Smooth muscle cell (in vitro differentiated cells): Measurements from ENCODE around the gene SKP1. TPM values are rescaled to one million over a fixed set of nuclear protein-coding genes. Genes with fewer than 3 reads are reported as not detected.

Experiments
- DNase-seq: peaks from one replicate; lab custom pipeline; 2025; ENCODE audit not compliant: unreplicated experiment; lab: John Stamatoyannopoulos, UW
- H2AFZ ChIP-seq: fragments of 200-600 bp; sonication (generic); 2 replicates; pipeline ENCODE4 v1.6.0; 2016; ENCODE audit warnings: antibody characterized with exemption, low read depth, mild to moderate bottlenecking
- H3F3A ChIP-seq: fragments of 200-600 bp; sonication (generic); 2 replicates; pipeline ENCODE4 v1.6.0; 2017; ENCODE audit warnings: antibody characterized with exemption, low read depth
- H3K27ac ChIP-seq: fragments of 200-600 bp; sonication (generic); 2 replicates; pipeline ENCODE4 v1.5.1; 2016; ENCODE audit warnings: low read depth, mild to moderate bottlenecking
- H3K27me3 ChIP-seq: fragments of 200-600 bp; sonication (generic); 2 replicates; pipeline ENCODE4 v1.6.1; 2016; ENCODE audit warnings: low read depth, mild to moderate bottlenecking
- H3K36me3 ChIP-seq: fragments of 200-600 bp; sonication (generic); 2 replicates; pipeline ENCODE4 v1.5.1; 2016; ENCODE audit warnings: low read depth
- H3K4me1 ChIP-seq: fragments of 200-600 bp; sonication (generic); 2 replicates; pipeline ENCODE4 v1.5.1; 2016; ENCODE audit warnings: low read depth
- H3K4me2 ChIP-seq: fragments of 200-600 bp; sonication (generic); 2 replicates; pipeline ENCODE4 v1.6.0; 2016; ENCODE audit warnings: mild to moderate bottlenecking
- H3K4me3 ChIP-seq: fragments of 200-600 bp; sonication (generic); 2 replicates; pipeline ENCODE4 v1.5.1; 2016; ENCODE audit warnings: mild to moderate bottlenecking
- H3K79me2 ChIP-seq: fragments of 200-600 bp; sonication (generic); 2 replicates; pipeline ENCODE4 v1.6.0; 2016; ENCODE audit warnings: low read depth, mild to moderate bottlenecking
- H3K9ac ChIP-seq: fragments of 200-600 bp; sonication (generic); 2 replicates; pipeline ENCODE4 v1.6.0; 2016; ENCODE audit warnings: low read depth
- H3K9me3 ChIP-seq: fragments of 200-600 bp; sonication (generic); replicated peaks from 2 replicates; pipeline ENCODE4 v1.5.1; 2016; ENCODE audit warnings: low read depth
- H4K20me1 ChIP-seq: fragments of 200-600 bp; sonication (generic); 2 replicates; pipeline ENCODE4 v1.6.0; 2016; ENCODE audit warnings: low read depth
- WGBS: methylation state at CpG from one replicate; pipeline ENCODE4 v1.1.7; 2016; ENCODE audit warnings: low lambda C conversion rate; 5-methylcytosine and 5-hydroxymethylcytosine counted together
- polyA plus RNA-seq: library from polyadenylated mRNA; unstranded; fragments of >200 nt; fragmentation: Nextera tagmentation; extraction: Ambion mirVana; gene quantifications from 2 replicates; pipeline ENCODE4 v1.2.1, GENCODE V29; 2016
- total RNA-seq: library from RNA; depleted of rRNA; stranded (reverse); fragments of >200 nt; gene quantifications from 2 replicates; pipeline ENCODE4 v1.2.3, GENCODE V29; 2014
- TF ChIP-seq, protein P1 (sequence below): fragments of 200-600 bp; sonication (generic); IDR thresholded peaks from 2 replicates; pipeline ENCODE4 v1.5.1; 2017; ENCODE audit warnings: borderline replicate concordance, mild to moderate bottlenecking, antibody characterized with exemption; ENCODE audit not compliant: insufficient read depth, poor library complexity, severe bottlenecking

The SKP1 gene
- total and polyA plus RNA-seq, 2 experiments from 2014 or later, result 620 to 739 TPM

DNA sequence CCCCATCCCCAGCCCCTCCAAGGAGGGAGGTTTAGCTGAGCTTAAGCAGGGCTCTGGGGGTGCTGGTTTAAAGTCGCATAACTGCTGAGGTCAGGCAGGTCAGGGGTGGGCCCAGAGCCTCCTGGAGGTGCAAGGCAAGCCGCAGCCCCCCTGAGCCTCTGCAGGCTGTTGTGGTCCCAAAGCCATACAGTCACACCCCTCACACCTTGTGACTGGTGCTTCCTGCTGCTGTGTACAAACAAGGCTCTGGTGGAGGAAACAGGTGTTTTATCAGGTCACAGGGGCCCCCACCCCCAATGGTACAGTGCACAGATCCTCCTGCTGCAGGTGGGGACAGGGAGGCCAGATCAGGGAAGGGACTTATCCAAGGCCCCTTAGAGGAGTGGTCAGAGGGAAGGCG lies 54.2 kb downstream of the SKP1 start:
- no peaks in the 10 kb centered on the region for H3K9me3 ChIP-seq
- no peak overlapping the region for H3K9ac ChIP-seq
- H4K20me1 ChIP-seq, result peaks cover 67% of the 10 kb centered on the region
- no peak overlapping the region for H3K27ac ChIP-seq
- H3K4me1 ChIP-seq, result no peaks in the 10 kb centered on the region
- no peaks in the 10 kb centered on the region for H3K36me3 ChIP-seq
- no peak for DNase-seq
- TF ChIP-seq, protein P1, sequence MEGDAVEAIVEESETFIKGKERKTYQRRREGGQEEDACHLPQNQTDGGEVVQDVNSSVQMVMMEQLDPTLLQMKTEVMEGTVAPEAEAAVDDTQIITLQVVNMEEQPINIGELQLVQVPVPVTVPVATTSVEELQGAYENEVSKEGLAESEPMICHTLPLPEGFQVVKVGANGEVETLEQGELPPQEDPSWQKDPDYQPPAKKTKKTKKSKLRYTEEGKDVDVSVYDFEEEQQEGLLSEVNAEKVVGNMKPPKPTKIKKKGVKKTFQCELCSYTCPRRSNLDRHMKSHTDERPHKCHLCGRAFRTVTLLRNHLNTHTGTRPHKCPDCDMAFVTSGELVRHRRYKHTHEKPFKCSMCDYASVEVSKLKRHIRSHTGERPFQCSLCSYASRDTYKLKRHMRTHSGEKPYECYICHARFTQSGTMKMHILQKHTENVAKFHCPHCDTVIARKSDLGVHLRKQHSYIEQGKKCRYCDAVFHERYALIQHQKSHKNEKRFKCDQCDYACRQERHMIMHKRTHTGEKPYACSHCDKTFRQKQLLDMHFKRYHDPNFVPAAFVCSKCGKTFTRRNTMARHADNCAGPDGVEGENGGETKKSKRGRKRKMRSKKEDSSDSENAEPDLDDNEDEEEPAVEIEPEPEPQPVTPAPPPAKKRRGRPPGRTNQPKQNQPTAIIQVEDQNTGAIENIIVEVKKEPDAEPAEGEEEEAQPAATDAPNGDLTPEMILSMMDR, result no peak
- no peaks in the 10 kb centered on the region for H3K27me3 ChIP-seq
- WGBS, result 97% methylated on average over 3 of the region's 3 CpGs
- no peaks in the 10 kb centered on the region for H3F3A ChIP-seq
- H3K79me2 ChIP-seq, result no peaks in the 10 kb centered on the region
- no peak overlapping the region for H3K4me2 ChIP-seq
- H2AFZ ChIP-seq, result no peak overlapping the region
- no peak overlapping the region for H3K4me3 ChIP-seq

DNA sequence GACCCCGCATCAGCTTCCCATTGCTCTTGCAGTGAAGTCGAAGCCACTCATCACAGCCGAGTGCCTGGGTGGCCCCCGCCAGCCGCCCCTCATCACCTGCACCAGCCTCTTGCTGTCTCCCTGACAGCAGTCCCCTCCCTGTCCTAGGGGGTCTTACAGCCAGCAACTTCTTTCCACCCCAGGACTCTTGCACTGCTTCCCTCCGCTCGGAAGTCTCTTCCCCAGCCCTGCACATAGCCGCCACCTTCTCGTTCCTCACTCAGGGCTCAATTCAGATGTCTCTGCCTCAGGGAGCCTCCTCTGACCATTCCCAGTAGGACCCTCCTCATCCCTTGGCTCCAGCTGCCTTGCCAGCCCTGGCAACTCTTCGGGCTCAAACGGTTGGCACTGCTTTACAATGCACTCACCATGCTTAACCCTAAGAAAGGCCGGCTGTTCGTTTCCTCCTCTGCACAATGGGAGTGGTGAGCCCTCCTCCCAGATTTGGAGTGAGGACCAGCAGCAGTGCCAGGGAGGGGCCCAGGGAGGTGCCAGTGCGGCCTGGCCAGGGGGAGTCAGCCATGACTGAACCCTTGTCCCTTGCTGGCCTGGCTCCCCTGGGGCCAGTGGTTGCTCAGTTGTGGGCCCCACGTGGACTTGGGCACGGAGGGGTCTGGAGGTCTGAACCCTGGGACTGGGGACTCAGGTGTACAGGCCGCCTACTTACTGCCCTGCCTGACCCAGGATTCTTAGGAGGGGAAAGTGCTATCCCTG lies 56.2 kb downstream of the SKP1 start:
- H2AFZ ChIP-seq, result no peak overlapping the region

DNA sequence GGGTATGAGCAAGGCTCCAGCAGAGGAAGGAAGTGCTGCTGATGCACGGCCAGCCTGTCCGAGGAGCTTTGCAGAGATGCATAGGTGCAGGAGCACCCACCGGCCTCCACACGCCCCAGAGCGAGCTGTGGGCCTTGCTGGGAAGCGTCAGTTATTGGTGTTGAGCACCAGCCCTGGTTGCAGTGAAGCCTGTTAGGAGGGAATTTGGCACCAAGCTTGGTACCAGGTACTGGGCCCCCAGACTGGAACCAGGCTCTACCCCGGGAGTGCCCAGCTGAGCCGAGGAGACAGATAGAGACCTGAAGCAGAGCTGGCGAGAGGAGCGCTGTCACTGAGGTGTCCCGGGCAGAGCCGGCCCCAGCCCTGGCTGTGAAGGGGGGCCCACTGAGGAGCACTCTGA lies 57.0 kb downstream of the SKP1 start:
- 95% methylated on average over 12 of the region's 12 CpGs for WGBS

More for the DNA sequence above, 56.2 kb downstream of the SKP1 start:
- H3K36me3 ChIP-seq, result no peaks in the 10 kb centered on the region
- no peaks in the 10 kb centered on the region for H3F3A ChIP-seq
- H4K20me1 ChIP-seq, result peaks cover 55% of the 10 kb centered on the region
- H3K27ac ChIP-seq, result no peak overlapping the region
- H3K9me3 ChIP-seq, result no peaks in the 10 kb centered on the region
- no peaks in the 10 kb centered on the region for H3K79me2 ChIP-seq
- no peak overlapping the region for H3K4me3 ChIP-seq
- no peak for DNase-seq
- H3K9ac ChIP-seq, result no peak overlapping the region
- no peaks in the 10 kb centered on the region for H3K4me1 ChIP-seq
- H3K4me2 ChIP-seq, result no peak overlapping the region
- TF ChIP-seq, protein P1, result no peak
- WGBS, result 98% methylated on average over 15 of the region's 17 CpGs
- no peaks in the 10 kb centered on the region for H3K27me3 ChIP-seq

More for the DNA sequence above, 57.0 kb downstream of the SKP1 start:
- Histone ChIP-seq H3K4me3 (no peak overlapping the region), H3F3A (no peaks in the 10 kb centered on the region), H3K79me2 (no peaks in the 10 kb centered on the region), H4K20me1 (peaks cover 48% of the 10 kb centered on the region), H3K27me3 (no peaks in the 10 kb centered on the region), H3K27ac (no peak overlapping the region), H3K9ac (no peak overlapping the region), H3K4me2 (no peak overlapping the region), H3K9me3 (no peaks in the 10 kb centered on the region), H3K36me3 (no peaks in the 10 kb centered on the region), H3K4me1 (no peaks in the 10 kb centered on the region), H2AFZ (no peak overlapping the region)
- TF ChIP-seq, protein P1, result no peak
- DNase-seq, result no peak
